HL-60 (cell line): ENCODE measurements around the gene PRPF40B.

Experiments used
- DNase-seq, 2 experiments: peaks; one replicate each; pipeline ENCODE4 v3.0.0-alpha.2; 2010 to 2020; ENCODE audit warnings: low read depth in 1 of 2, low spot score in 1 of 2
- H3K27ac ChIP-seq: fragments of 250-450 bp; sonication (Bioruptor Pico); replicated peaks from 2 replicates; pipeline ENCODE4 v1.5.1; 2020; ENCODE audit warnings: mild to moderate bottlenecking, moderate library complexity
- H3K27me3 ChIP-seq: fragments of 250-450 bp; sonication (Bioruptor Pico); 2 replicates; pipeline ENCODE4 v1.5.1; 2021; ENCODE audit warnings: mild to moderate bottlenecking, moderate library complexity; ENCODE audit not compliant: insufficient read depth, poor library complexity, severe bottlenecking
- H3K4me3 ChIP-seq: replicated peaks from 2 replicates; pipeline ENCODE4 v1.5.1; 2011; ENCODE audit warnings: mild to moderate bottlenecking, control low read depth, low read length; ENCODE audit not compliant: insufficient read depth
- CTCF ChIP-seq: IDR thresholded peaks from one replicate; pipeline ENCODE4 v1.5.1; 2011; ENCODE audit warnings: low read length, control low read depth, inconsistent platforms; ENCODE audit not compliant: insufficient read depth
- GABPA ChIP-seq: IDR thresholded peaks from 2 replicates; pipeline ENCODE4 v1.6.1; 2012; ENCODE audit warnings: low read depth
- POLR2AphosphoS5 ChIP-seq: IDR thresholded peaks from 2 replicates; pipeline ENCODE4 v1.6.1; 2012; ENCODE audit warnings: low read depth
- REST ChIP-seq: IDR thresholded peaks from 2 replicates; pipeline ENCODE4 v1.6.1; 2012; ENCODE audit warnings: low read depth; ENCODE audit not compliant: insufficient replicate concordance
- SPI1 ChIP-seq: IDR thresholded peaks from 2 replicates; pipeline ENCODE4 v1.6.1; 2012; ENCODE audit warnings: low read depth, mild to moderate bottlenecking, borderline replicate concordance

The PRPF40B gene

GRCh38 chr12:49642370-49642802 lies 19.0 kb downstream of the PRPF40B start:
- H3K27me3 ChIP-seq: no peaks in the 10 kb centered on the region

GRCh38 chr12:49643135-49643534 lies 19.8 kb downstream of the PRPF40B start:
- DNase-seq: no peak
- Histone ChIP-seq H3K4me3 (no peak overlapping the region), H3K27ac (no peak overlapping the region), H3K27me3 (no peaks in the 10 kb centered on the region)
- TF ChIP-seq SPI1 (no peak), REST (no peak)

More at GRCh38 chr12:49642370-49642802, 19.0 kb downstream of the PRPF40B start:
- H3K4me3 ChIP-seq: no peak overlapping the region
- DNase-seq: no peak
- no peak for TF ChIP-seq POLR2AphosphoS5
- no peak for TF ChIP-seq CTCF
- TF ChIP-seq REST: no peak
- no peak for TF ChIP-seq SPI1
- no peak for TF ChIP-seq GABPA
- no peak overlapping the region for H3K27ac ChIP-seq

- TF ChIP-seq CTCF: no peak
- TF ChIP-seq SPI1: no peak
- no peak for TF ChIP-seq GABPA
- TF ChIP-seq POLR2AphosphoS5: no peak
- no peak for TF ChIP-seq REST
- Histone ChIP-seq H3K4me3 (no peak overlapping the region), H3K27me3 (no peaks in the 10 kb centered on the region), H3K27ac (peak overlapping the region; percentile 37; the same call in 1 of the 2 replicates)
- no peak for DNase-seq
Measured at GRCh38 chr12:49643961-49644619, 20.7 kb downstream of the PRPF40B start.

- TF ChIP-seq GABPA (no peak), CTCF (peak; percentile 89)
- H3K27ac ChIP-seq: peak overlapping the region; percentile 37; the same call in 1 of the 2 replicates
- no peaks in the 10 kb centered on the region for H3K27me3 ChIP-seq
- no peak overlapping the region for H3K4me3 ChIP-seq
- DNase-seq: peak; percentile 58 to 76
Measured at GRCh38 chr12:49644620-49644994, 21.2 kb downstream of the PRPF40B start.
